Endodermal cell (in vitro differentiated cells): Measurements from ENCODE around the gene ZFYVE16. TPM values are rescaled to one million over a fixed set of nuclear protein-coding genes. Genes with fewer than 3 reads are reported as not detected.

Experiments used
- DNase-seq: peaks from one replicate; pipeline ENCODE4 v3.0.0-alpha.2; 2017
- H3K27ac ChIP-seq: 2 replicates; pipeline ENCODE4 v1.5.1; 2013; ENCODE audit warnings: mild to moderate bottlenecking, low read depth, low read length, moderate library complexity
- H3K27me3 ChIP-seq: 2 replicates; pipeline ENCODE4 v1.6.1; 2013; ENCODE audit warnings: mild to moderate bottlenecking, low read length, moderate library complexity; ENCODE audit not compliant: insufficient read depth, control insufficient read depth, poor library complexity, severe bottlenecking
- H3K36me3 ChIP-seq: 2 replicates; pipeline ENCODE4 v1.7.0; 2013; ENCODE audit warnings: mild to moderate bottlenecking, low read length, moderate library complexity; ENCODE audit not compliant: control insufficient read depth, insufficient read depth
- H3K4me1 ChIP-seq: one replicate; pipeline ENCODE4 v1.7.0; 2013; ENCODE audit warnings: low read length; ENCODE audit not compliant: control insufficient read depth, insufficient read depth
- H3K4me3 ChIP-seq: 2 replicates; pipeline ENCODE4 v1.5.1; 2013; ENCODE audit warnings: mild to moderate bottlenecking, low read length, moderate library complexity
- H3K9ac ChIP-seq: 2 replicates; pipeline ENCODE4 v1.6.1; 2013; ENCODE audit warnings: mild to moderate bottlenecking, low read length, moderate library complexity; ENCODE audit not compliant: poor library complexity, severe bottlenecking; ENCODE audit errors: extremely low read depth
- H3K9me3 ChIP-seq: 2 replicates; pipeline ENCODE4 v1.6.1; 2013; ENCODE audit warnings: mild to moderate bottlenecking, low read length, moderate library complexity; ENCODE audit not compliant: control insufficient read depth
- H3K27ac Mint-ChIP-seq: 2 replicates; pipeline ENCODE4 v1.8.0; 2020; ENCODE audit warnings: mixed read lengths
- H3K27me3 Mint-ChIP-seq: 2 replicates; pipeline ENCODE4 v1.8.0; 2021; ENCODE audit warnings: mild to moderate bottlenecking, mixed read lengths; ENCODE audit not compliant: insufficient read depth
- H3K36me3 Mint-ChIP-seq: 2 replicates; pipeline ENCODE4 v1.8.0; 2020; ENCODE audit warnings: low read depth, mixed read lengths
- H3K4me1 Mint-ChIP-seq: 2 replicates; pipeline ENCODE4 v1.8.0; 2020; ENCODE audit warnings: mixed read lengths
- H3K4me3 Mint-ChIP-seq: 2 replicates; pipeline ENCODE4 v1.8.0; 2020; ENCODE audit warnings: mild to moderate bottlenecking, moderate library complexity, mixed read lengths
- H3K9me3 Mint-ChIP-seq: 2 replicates; pipeline ENCODE4 v1.8.0; 2020; ENCODE audit warnings: mild to moderate bottlenecking, mixed read lengths
- WGBS, 2 experiments: methylation state at CpG; one replicate each; pipeline versions ENCODE4 v1.1.5 to v1.1.7; 2013; ENCODE audit warnings: missing lambda C conversion rate in 2 of 2, mixed read lengths in 1 of 2; ENCODE audit not compliant: insufficient coverage in 1 of 2, insufficient read length in 1 of 2; 5-methylcytosine and 5-hydroxymethylcytosine counted together
- long read RNA-seq, 4 experiments: library from polyadenylated mRNA in 2 of 4; library from RNA in 1 of 4; library from capped mRNA in 1 of 4; stranded (forward) in 3 of 4; unstranded in 1 of 4; transcript quantifications; one replicate each; pipeline ENCODE4 v2.0.0, GENCODE V29; 2020 to 2021; ENCODE audit warnings: inconsistent platforms in 1 of 4
- polyA plus RNA-seq, 2 experiments: library from polyadenylated mRNA; stranded (reverse); fragments of 50-300 nt; gene quantifications; one replicate each; pipeline ENCODE4 v1.2.3, GENCODE V29; 2013
- total RNA-seq, 2 donors: library from RNA; stranded (reverse); fragmentation: NEBNext Ultra II Directional in 1 of 2; extraction: Animal tissue kit (Norgen Biotek cat#: 25700) in 1 of 2; gene quantifications; 2 replicates in 1 of 2; 3 replicates in 1 of 2; pipeline ENCODE4 v1.2.1, GENCODE V29; 2021
- TF ChIP-seq, protein P1 (sequence below): fragments of 200-600 bp; sonication (generic); conservative IDR thresholded peaks from 2 replicates; pipeline ENCODE4 v1.5.0; 2021; ENCODE audit warnings: antibody characterized with exemption, mild to moderate bottlenecking

The ZFYVE16 gene
- total RNA-seq = 10 to 100 TPM; 58.3 to 85.0 TPM
- polyA plus RNA-seq (2013, experiment 1 of 2) = 36.8 TPM
- polyA plus RNA-seq (2013, experiment 2 of 2) = 38.9 TPM
- long read RNA-seq, experiment 1, full-length matches to known transcripts = 2 of 15 reads
- long read RNA-seq, experiment 1, partial matches to known transcripts = 6 of 15 reads
- long read RNA-seq, experiment 1, other reads (novel, unspliced or antisense) = 7 of 15 reads
- long read RNA-seq, experiment 2, full-length matches to known transcripts = 18 of 52 reads
- long read RNA-seq, experiment 2, partial matches to known transcripts = 21 of 52 reads
- long read RNA-seq, experiment 2, other reads (novel, unspliced or antisense) = 13 of 52 reads
- long read RNA-seq, experiment 3, full-length matches to known transcripts = 28 of 62 reads
- long read RNA-seq, experiment 3, partial matches to known transcripts = 26 of 62 reads
- long read RNA-seq, experiment 3, other reads (novel, unspliced or antisense) = 8 of 62 reads
- long read RNA-seq, experiment 4, partial matches to known transcripts = 3 of 4 reads
- long read RNA-seq, experiment 4, other reads (novel, unspliced or antisense) = 1 of 4 reads

- Mint-ChIP-seq H3K27me3 (no peaks in the 10 kb centered on the region), H3K27ac (peak within 1 kb of the TSS; percentile 96), H3K4me1 (peaks cover 7% of the 10 kb centered on the region), H3K4me3 (peak within 1 kb of the TSS; percentile 91), H3K9me3 (no peaks in the 10 kb centered on the region), H3K36me3 (peaks cover 12% of the 10 kb centered on the region)
- Histone ChIP-seq H3K36me3 (peaks cover 9% of the 10 kb centered on the region), H3K27ac (peak within 1 kb of the TSS; percentile 81), H3K27me3 (no peaks in the 10 kb centered on the region), H3K9ac (peak within 1 kb of the TSS; percentile 81), H3K9me3 (no peaks in the 10 kb centered on the region), H3K4me3 (peak within 1 kb of the TSS; percentile 99), H3K4me1 (no peaks in the 10 kb centered on the region)
- WGBS, 2 experiments = 0% methylated on average over 22 to 66 of the region's 66 CpGs
- TF ChIP-seq, protein P1, sequence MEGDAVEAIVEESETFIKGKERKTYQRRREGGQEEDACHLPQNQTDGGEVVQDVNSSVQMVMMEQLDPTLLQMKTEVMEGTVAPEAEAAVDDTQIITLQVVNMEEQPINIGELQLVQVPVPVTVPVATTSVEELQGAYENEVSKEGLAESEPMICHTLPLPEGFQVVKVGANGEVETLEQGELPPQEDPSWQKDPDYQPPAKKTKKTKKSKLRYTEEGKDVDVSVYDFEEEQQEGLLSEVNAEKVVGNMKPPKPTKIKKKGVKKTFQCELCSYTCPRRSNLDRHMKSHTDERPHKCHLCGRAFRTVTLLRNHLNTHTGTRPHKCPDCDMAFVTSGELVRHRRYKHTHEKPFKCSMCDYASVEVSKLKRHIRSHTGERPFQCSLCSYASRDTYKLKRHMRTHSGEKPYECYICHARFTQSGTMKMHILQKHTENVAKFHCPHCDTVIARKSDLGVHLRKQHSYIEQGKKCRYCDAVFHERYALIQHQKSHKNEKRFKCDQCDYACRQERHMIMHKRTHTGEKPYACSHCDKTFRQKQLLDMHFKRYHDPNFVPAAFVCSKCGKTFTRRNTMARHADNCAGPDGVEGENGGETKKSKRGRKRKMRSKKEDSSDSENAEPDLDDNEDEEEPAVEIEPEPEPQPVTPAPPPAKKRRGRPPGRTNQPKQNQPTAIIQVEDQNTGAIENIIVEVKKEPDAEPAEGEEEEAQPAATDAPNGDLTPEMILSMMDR = peak; percentile 66
- peak; percentile 99 for DNase-seq
Measured at GRCh38 chr5:80407735-80408483, at the start of gene ZFYVE16. ZFYVE16 (plus strand) TSS chr5:80408064; CDS start chr5:80434148, 26,084 bp downstream.

DNA sequence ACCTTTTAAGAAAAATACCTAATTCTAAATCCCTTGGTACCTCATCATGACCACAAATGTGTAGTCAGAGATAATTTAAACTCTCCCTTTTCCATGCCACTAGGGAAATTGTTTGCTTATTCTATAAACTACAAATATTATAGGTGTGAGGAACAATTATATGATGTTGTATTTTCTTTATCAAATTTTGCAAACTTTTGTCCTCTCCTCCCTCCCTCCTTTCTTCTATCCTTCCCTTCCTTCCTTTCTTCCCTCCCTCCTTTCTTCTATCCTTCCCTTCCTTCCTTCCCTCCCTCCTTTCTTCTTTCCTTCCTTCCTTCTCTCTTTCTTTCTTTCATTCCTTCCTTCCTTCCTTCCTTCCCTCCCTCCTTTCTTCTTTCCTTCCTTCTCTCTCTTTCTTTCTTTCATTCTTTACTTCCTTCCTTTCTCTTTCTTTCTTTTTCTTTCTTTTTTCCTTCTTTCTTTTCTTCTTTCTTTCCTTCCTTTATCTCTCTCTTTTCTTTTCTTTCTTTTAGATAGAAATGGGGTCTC lies 46.9 kb upstream of the ZFYVE16 start:
- no peak overlapping the region for H3K4me3 Mint-ChIP-seq
- TF ChIP-seq, protein P1 = no peak
- DNase-seq = no peak

GRCh38 chr5:80364892-80365291 lies 43.0 kb upstream of the ZFYVE16 start:
- no peaks in the 10 kb centered on the region for H3K9me3 Mint-ChIP-seq
- no peak overlapping the region for H3K27ac ChIP-seq
- no peak overlapping the region for H3K4me3 ChIP-seq

More for the DNA sequence above, 46.9 kb upstream of the ZFYVE16 start:
- Histone ChIP-seq H3K9ac (no peak overlapping the region), H3K4me3 (no peak overlapping the region), H3K4me1 (no peaks in the 10 kb centered on the region), H3K27me3 (no peaks in the 10 kb centered on the region), H3K27ac (no peak overlapping the region), H3K36me3 (no peaks in the 10 kb centered on the region), H3K9me3 (no peaks in the 10 kb centered on the region)
- Mint-ChIP-seq H3K9me3 (no peaks in the 10 kb centered on the region), H3K27ac (no peak overlapping the region), H3K36me3 (no peaks in the 10 kb centered on the region), H3K27me3 (peaks cover 2% of the 10 kb centered on the region), H3K4me1 (no peaks in the 10 kb centered on the region)

More at GRCh38 chr5:80364892-80365291, 43.0 kb upstream of the ZFYVE16 start:
- peaks cover 5% of the 10 kb centered on the region for H3K4me1 Mint-ChIP-seq
- 87 to 90% methylated on average over 4 to 6 of the region's 6 CpGs for WGBS, 2 experiments
- no peak overlapping the region for H3K4me3 Mint-ChIP-seq
- no peak overlapping the region for H3K27ac Mint-ChIP-seq
- peaks cover 2% of the 10 kb centered on the region for H3K27me3 Mint-ChIP-seq
- no peaks in the 10 kb centered on the region for H3K36me3 ChIP-seq
- no peak for DNase-seq
- no peaks in the 10 kb centered on the region for H3K27me3 ChIP-seq
- TF ChIP-seq, protein P1 = no peak
- H3K36me3 Mint-ChIP-seq = no peaks in the 10 kb centered on the region
- H3K9ac ChIP-seq = no peak overlapping the region
- H3K4me1 ChIP-seq = no peaks in the 10 kb centered on the region
- no peaks in the 10 kb centered on the region for H3K9me3 ChIP-seq
